ENCODE results near the gene SMC6.

DNA sequence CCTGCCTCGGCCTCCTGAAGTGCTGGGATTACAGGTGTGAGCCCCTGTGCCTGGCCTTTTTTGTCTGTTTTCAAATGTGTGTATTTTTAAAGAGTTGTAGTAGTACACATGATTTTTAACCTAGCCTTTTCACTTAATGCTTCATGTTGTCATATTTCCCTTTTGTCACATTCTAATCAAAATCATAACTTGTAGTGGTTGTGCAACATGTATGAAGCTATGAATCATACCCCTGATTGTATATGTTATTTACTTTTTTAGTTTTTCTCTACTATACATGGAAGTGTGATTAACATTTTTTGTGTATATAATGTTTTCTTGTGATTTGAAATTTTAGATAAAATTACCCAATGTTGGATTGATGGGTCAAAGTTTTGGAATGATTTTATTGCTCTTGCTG lies 8.8 kb upstream of the SMC6 start:
- TF ChIP-seq POLR2AphosphoS5 (IDR thresholded peaks at IDR 0.05): no peak
- no peak for TF ChIP-seq POLR2A (IDR thresholded peaks at IDR 0.05)
- TF ChIP-seq, protein P1, sequence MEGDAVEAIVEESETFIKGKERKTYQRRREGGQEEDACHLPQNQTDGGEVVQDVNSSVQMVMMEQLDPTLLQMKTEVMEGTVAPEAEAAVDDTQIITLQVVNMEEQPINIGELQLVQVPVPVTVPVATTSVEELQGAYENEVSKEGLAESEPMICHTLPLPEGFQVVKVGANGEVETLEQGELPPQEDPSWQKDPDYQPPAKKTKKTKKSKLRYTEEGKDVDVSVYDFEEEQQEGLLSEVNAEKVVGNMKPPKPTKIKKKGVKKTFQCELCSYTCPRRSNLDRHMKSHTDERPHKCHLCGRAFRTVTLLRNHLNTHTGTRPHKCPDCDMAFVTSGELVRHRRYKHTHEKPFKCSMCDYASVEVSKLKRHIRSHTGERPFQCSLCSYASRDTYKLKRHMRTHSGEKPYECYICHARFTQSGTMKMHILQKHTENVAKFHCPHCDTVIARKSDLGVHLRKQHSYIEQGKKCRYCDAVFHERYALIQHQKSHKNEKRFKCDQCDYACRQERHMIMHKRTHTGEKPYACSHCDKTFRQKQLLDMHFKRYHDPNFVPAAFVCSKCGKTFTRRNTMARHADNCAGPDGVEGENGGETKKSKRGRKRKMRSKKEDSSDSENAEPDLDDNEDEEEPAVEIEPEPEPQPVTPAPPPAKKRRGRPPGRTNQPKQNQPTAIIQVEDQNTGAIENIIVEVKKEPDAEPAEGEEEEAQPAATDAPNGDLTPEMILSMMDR (IDR thresholded peaks at IDR 0.05): no peak
- no peak for TF ChIP-seq EP300 (IDR thresholded peaks at IDR 0.05; ENCODE audit: low read depth)

All from transverse colon (tissue), 4 donors.